Stomach (tissue), 4 donors: ENCODE results near the gene RIPK1.
"Not testable (repeated sequence)": the region's sequence is repeated elsewhere in the genome, so short reads cannot be mapped to it uniquely, and the experiment has no call there.

ENCODE experiments used
- EP300 ChIP-seq: sonication (generic); formaldehyde crosslinking; IDR thresholded peaks from one replicate; pipeline ENCODE4 v1.6.1; 2017; ENCODE audit warnings: antibody characterized with exemption
- POLR2A ChIP-seq, 4 donors: fragments of 450-650 bp; IDR thresholded peaks; one replicate each; pipeline ENCODE4 v1.6.1; 2016; ENCODE audit warnings: antibody characterized with exemption in 4 of 4, control low read depth in 2 of 4, mild to moderate bottlenecking in 1 of 4, moderate library complexity in 1 of 4
- TF ChIP-seq, protein P1 (sequence below), 7 experiments: fragments of 450-650 bp in 4 of 7; fragments of 200-600 bp in 3 of 7; sonication (generic) in 3 of 7; IDR thresholded peaks; one replicate each; pipeline ENCODE4 v1.5.1; 2016 to 2019; ENCODE audit warnings: antibody characterized with exemption in 7 of 7, control low read depth in 2 of 7, mild to moderate bottlenecking in 1 of 7

DNA sequence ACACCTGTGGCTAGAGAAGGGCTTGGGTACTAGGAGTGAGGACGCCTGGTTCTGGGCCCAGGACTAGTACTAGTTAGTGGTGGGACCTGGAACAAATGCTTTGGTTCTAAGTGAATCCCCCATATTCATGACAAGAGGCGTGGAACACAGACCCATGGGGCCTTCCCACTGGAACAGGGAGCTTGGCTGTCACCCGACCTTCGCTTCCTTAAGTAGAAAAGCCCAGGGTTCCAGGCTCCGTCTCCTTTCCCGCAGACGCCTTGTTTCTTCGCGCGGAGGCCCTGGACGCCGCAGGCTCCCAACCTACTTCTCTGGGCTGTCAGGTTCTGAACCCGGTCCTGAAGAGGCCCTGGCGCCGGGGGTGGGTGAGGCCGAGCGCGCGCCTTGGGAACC lies 5.0 kb upstream of the RIPK1 start:
- not testable (repeated sequence) for TF ChIP-seq POLR2A (IDR thresholded peaks at IDR 0.05); EP300
- TF ChIP-seq, protein P1, sequence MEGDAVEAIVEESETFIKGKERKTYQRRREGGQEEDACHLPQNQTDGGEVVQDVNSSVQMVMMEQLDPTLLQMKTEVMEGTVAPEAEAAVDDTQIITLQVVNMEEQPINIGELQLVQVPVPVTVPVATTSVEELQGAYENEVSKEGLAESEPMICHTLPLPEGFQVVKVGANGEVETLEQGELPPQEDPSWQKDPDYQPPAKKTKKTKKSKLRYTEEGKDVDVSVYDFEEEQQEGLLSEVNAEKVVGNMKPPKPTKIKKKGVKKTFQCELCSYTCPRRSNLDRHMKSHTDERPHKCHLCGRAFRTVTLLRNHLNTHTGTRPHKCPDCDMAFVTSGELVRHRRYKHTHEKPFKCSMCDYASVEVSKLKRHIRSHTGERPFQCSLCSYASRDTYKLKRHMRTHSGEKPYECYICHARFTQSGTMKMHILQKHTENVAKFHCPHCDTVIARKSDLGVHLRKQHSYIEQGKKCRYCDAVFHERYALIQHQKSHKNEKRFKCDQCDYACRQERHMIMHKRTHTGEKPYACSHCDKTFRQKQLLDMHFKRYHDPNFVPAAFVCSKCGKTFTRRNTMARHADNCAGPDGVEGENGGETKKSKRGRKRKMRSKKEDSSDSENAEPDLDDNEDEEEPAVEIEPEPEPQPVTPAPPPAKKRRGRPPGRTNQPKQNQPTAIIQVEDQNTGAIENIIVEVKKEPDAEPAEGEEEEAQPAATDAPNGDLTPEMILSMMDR (IDR thresholded peaks at IDR 0.05): not testable (repeated sequence)
